Stimulated activated CD4-positive, alpha-beta T cell treated with anti-CD3 and anti-CD28 coated beads, Interleukin-1b, Interleukin-23, amount 100 ng/mL, for 4 hours (primary cell): ENCODE measurements around the gene PALLD.

ENCODE experiments used
- DNase-seq, 2 donors: peaks; one replicate each; pipeline ENCODE4 v3.0.0-alpha.2; 2020; ENCODE audit warnings: low read depth in 2 of 2

Gene PALLD

GRCh38 chr4:168852387-168852786 lies 355.5 kb downstream of the PALLD start:
- DNase-seq, result no peak

GRCh38 chr4:168852933-168853713 lies 356.3 kb downstream of the PALLD start:
- no peak for DNase-seq

GRCh38 chr4:168853770-168854169 lies 356.9 kb downstream of the PALLD start:
- no peak for DNase-seq

- no peak for DNase-seq
These were observed 357.6 kb downstream of the PALLD start for GRCh38 chr4:168854350-168854921.

- no peak for DNase-seq
These were observed 359.5 kb downstream of the PALLD start for GRCh38 chr4:168856312-168856711.

GRCh38 chr4:168857009-168857408 lies 360.2 kb downstream of the PALLD start:
- DNase-seq, result no peak

GRCh38 chr4:168857546-168858314 lies 360.9 kb downstream of the PALLD start:
- DNase-seq, result no peak

GRCh38 chr4:168859100-168859499 lies 362.2 kb downstream of the PALLD start:
- no peak for DNase-seq

- DNase-seq, result no peak
These were observed 363.2 kb downstream of the PALLD start for GRCh38 chr4:168859888-168860694.

- no peak for DNase-seq
These were observed 364.0 kb downstream of the PALLD start for GRCh38 chr4:168860827-168861226.

- DNase-seq, result no peak
These were observed 367.1 kb downstream of the PALLD start for GRCh38 chr4:168863719-168864647.

- DNase-seq, result no peak
These were observed 368.1 kb downstream of the PALLD start for GRCh38 chr4:168864821-168865541.

- DNase-seq, result no peak
These were observed 369.0 kb downstream of the PALLD start for GRCh38 chr4:168865854-168866253.

- DNase-seq, result no peak
These were observed 369.8 kb downstream of the PALLD start for GRCh38 chr4:168866635-168867034.

GRCh38 chr4:168867128-168867527 lies 370.3 kb downstream of the PALLD start:
- DNase-seq, result no peak

GRCh38 chr4:168868044-168868781 lies 371.4 kb downstream of the PALLD start:
- no peak for DNase-seq

- no peak for DNase-seq
These were observed 371.9 kb downstream of the PALLD start for GRCh38 chr4:168868802-168869201.

- DNase-seq, result no peak
These were observed 373.2 kb downstream of the PALLD start for GRCh38 chr4:168870004-168870403.

- DNase-seq, result no peak
These were observed 374.8 kb downstream of the PALLD start for GRCh38 chr4:168871632-168872031.
